Measurements from ENCODE around the gene PTCRA. TPM values are rescaled to one million over a fixed set of nuclear protein-coding genes. Genes with fewer than 3 reads are reported as not detected.

Gene PTCRA
- total and polyA plus RNA-seq, 2 of the 4 experiments (the other 2 are of a cell fraction), result not detected

GRCh38 chr6:42936398-42936797 lies 20.5 kb downstream of the PTCRA start:
- DNase-seq (no peak), ATAC-seq (ENCODE audit: low read depth) (no peak)
- Histone ChIP-seq H3K4ac (ENCODE audit: low read depth, low read length) (no peak overlapping the region), H3K9ac (ENCODE audit: low read depth, low read length) (no peak overlapping the region), H4K91ac (ENCODE audit: insufficient read depth, low read depth, low read length) (no peak overlapping the region), H3K14ac (replicated peaks; ENCODE audit: low read depth, low read length) (no peak overlapping the region), H2BK15ac (ENCODE audit: low read depth, low read length) (no peak overlapping the region), H2BK5ac (ENCODE audit: low read depth, low read length, poor library complexity, severe bottlenecking) (no peak overlapping the region), H3K27me3 (ENCODE audit: control insufficient read depth, insufficient read depth, low read length) (no peaks in the 10 kb centered on the region), H3K79me1 (ENCODE audit: low read depth in 1 of 2, low read length in 2 of 2) (peaks cover 35 to 53% of the 10 kb centered on the region in 2 experiments), H2BK120ac (ENCODE audit: low read depth, low read length) (no peak overlapping the region), H3K23ac (ENCODE audit: low read depth, low read length) (no peak overlapping the region), H2AK9ac (replicated peaks; ENCODE audit: low read depth, low read length, poor library complexity) (no peak overlapping the region), H3K4me3 (ENCODE audit: insufficient read depth, low read depth, low read length) (no peak overlapping the region), H3K4me2 (ENCODE audit: low read depth, low read length) (no peak overlapping the region), H3K4me1 (ENCODE audit: control insufficient read depth, insufficient read depth, low read length) (peaks cover 2% of the 10 kb centered on the region; the same call in 1 of the 2 replicates), H2AK5ac (ENCODE audit: low read depth, low read length) (no peak overlapping the region), H3K9me3 (ENCODE audit: control insufficient read depth, insufficient read depth, low read length) (no peaks in the 10 kb centered on the region), H3K27ac (ENCODE audit: insufficient read depth, low read length) (no peak overlapping the region), H4K20me1 (ENCODE audit: insufficient read depth, low read length) (no peaks in the 10 kb centered on the region; the same call in 1 of the 2 replicates), H2BK20ac (ENCODE audit: low read depth, low read length) (no peak overlapping the region), H4K8ac (ENCODE audit: low read depth in 2 of 2, low read length in 2 of 2) (no peak overlapping the region), H4K5ac (ENCODE audit: low read depth, low read length) (no peak overlapping the region), H3K18ac (ENCODE audit: low read depth, low read length) (no peak overlapping the region), H3K9me1 (ENCODE audit: insufficient read depth, low read length) (peaks cover 4% of the 10 kb centered on the region; the same call in 1 of the 2 replicates), H3K56ac (ENCODE audit: extremely low read depth, insufficient read depth, low read length) (no peak overlapping the region), H2AFZ (replicated peaks; ENCODE audit: low read length, poor library complexity) (no peak overlapping the region), H3K36me3 (ENCODE audit: control insufficient read depth, insufficient read depth, low read length) (peaks cover 34% of the 10 kb centered on the region)
- TF ChIP-seq NFE2L2 (IDR thresholded peaks at IDR 0.05; ENCODE audit: low read depth, low read length) (no peak), MXI1 (IDR thresholded peaks at IDR 0.05; ENCODE audit: borderline replicate concordance, low read depth, low read length) (no peak), USF2 (IDR thresholded peaks at IDR 0.05; ENCODE audit: low read depth, low read length) (no peak), CTCF (conservative IDR thresholded peaks at IDR 0.05; ENCODE audit: low read depth, low read length) (no peak), BHLHE40 (IDR thresholded peaks at IDR 0.05; ENCODE audit: low read depth, low read length) (no peak), MAFK (IDR thresholded peaks at IDR 0.05; ENCODE audit: low read depth, low read length) (no peak), SMC3 (IDR thresholded peaks at IDR 0.05; ENCODE audit: low read depth, low read length) (no peak), POLR2A (IDR thresholded peaks at IDR 0.05; ENCODE audit: low read depth, low read length) (no peak), MAZ (IDR thresholded peaks at IDR 0.05; ENCODE audit: borderline replicate concordance, low read depth, low read length) (no peak), CEBPB (IDR thresholded peaks at IDR 0.05; ENCODE audit: low read depth, low read length) (no peak), ELK1 (IDR thresholded peaks at IDR 0.05; ENCODE audit: borderline replicate concordance, low read depth, low read length) (no peak), FOS (IDR thresholded peaks at IDR 0.05; ENCODE audit: low read depth, low read length) (no peak)
- in situ Hi-C loops (cut with MboI; ENCODE audit: low sequenced_read_pairs) (no loop called here), intact Hi-C loops (cut with micrococcal nuclease) (no loop called here), dilution Hi-C loops (cut with HindIII; ENCODE audit: low sequenced_read_pairs, unreplicated experiment) (no loop called here)
- BruUV-seq (replicated peaks), result no TSS peak
- no CpG with 5 or more reads among the region's 11 CpGs for WGBS, 2 experiments (ENCODE audit: extremely low coverage in 2 of 2, insufficient read length in 1 of 2)
- ChIA-PET CTCF (no interaction called here), POLR2A (ENCODE audit: unreplicated experiment) (no interaction called here)
